Cerebellar nuclear complex (tissue), 1 donor: ENCODE measurements around the gene GNAI1.
A peak's percentile ranks its signal among the peaks of the same experiment; 100 is the strongest.

ENCODE experiments used
- DNase-seq, 2 experiments: peaks; one replicate each; lab custom pipeline; 2025; lab: John Stamatoyannopoulos, UW

Gene GNAI1

GRCh38 chr7:80134536-80135308 lies at the start of gene GNAI1:
TSS of gene GNAI1 (plus strand) at chr7:80134831. CDS start at chr7:80135161, 330 bp downstream.
- DNase-seq = no peak

GRCh38 chr7:80087051-80087770 lies 47.4 kb upstream of the GNAI1 start:
- no peak for DNase-seq

- DNase-seq = no peak
Observed at GRCh38 chr7:80087771-80088170, 46.9 kb upstream of the GNAI1 start.

GRCh38 chr7:80088705-80089104 lies 45.9 kb upstream of the GNAI1 start:
- DNase-seq = no peak

GRCh38 chr7:80089366-80089765 lies 45.3 kb upstream of the GNAI1 start:
- no peak for DNase-seq

GRCh38 chr7:80093349-80093748 lies 41.3 kb upstream of the GNAI1 start:
- no peak for DNase-seq

GRCh38 chr7:80095545-80095944 lies 39.1 kb upstream of the GNAI1 start:
- no peak for DNase-seq

- DNase-seq = no peak
Observed at GRCh38 chr7:80097756-80098155, 36.9 kb upstream of the GNAI1 start.

- DNase-seq = no peak
Observed at GRCh38 chr7:80098795-80099194, 35.8 kb upstream of the GNAI1 start.

GRCh38 chr7:80100254-80100653 lies 34.4 kb upstream of the GNAI1 start:
- no peak for DNase-seq

GRCh38 chr7:80105701-80106408 lies 28.8 kb upstream of the GNAI1 start:
- DNase-seq = no peak

GRCh38 chr7:80106498-80107113 lies 28.0 kb upstream of the GNAI1 start:
- DNase-seq = no peak

- no peak for DNase-seq
Observed at GRCh38 chr7:80107278-80107677, 27.4 kb upstream of the GNAI1 start.

GRCh38 chr7:80110376-80110775 lies 24.3 kb upstream of the GNAI1 start:
- no peak for DNase-seq

GRCh38 chr7:80114159-80114558 lies 20.5 kb upstream of the GNAI1 start:
- no peak for DNase-seq

- DNase-seq = no peak
Observed at GRCh38 chr7:80124526-80125264, 9.9 kb upstream of the GNAI1 start.

- DNase-seq = peak; percentile 62 to 89
Observed at GRCh38 chr7:80127412-80128160, 7.0 kb upstream of the GNAI1 start.

- DNase-seq = no peak
Observed at GRCh38 chr7:80128918-80129317, 5.7 kb upstream of the GNAI1 start.

- DNase-seq = no peak
Observed at GRCh38 chr7:80129785-80130184, 4.8 kb upstream of the GNAI1 start.

GRCh38 chr7:80131675-80132435 lies 2.8 kb upstream of the GNAI1 start:
- no peak for DNase-seq
